Cardiac muscle cell (in vitro differentiated cells and primary cell): ENCODE data around the gene PDE4B. TPM values are rescaled to one million over a fixed set of nuclear protein-coding genes. Genes with fewer than 3 reads are reported as not detected.

Experiments
- DNase-seq, 2 donors: peaks; one replicate each; pipeline versions ENCODE4 v3.0.0 to v3.0.0-alpha.2; 2010 to 2017; ENCODE audit warnings: low read depth in 1 of 2, low spot score in 1 of 2
- H3K27ac ChIP-seq: fragments of 200-600 bp; sonication (generic); 2 replicates; pipeline ENCODE4 v1.5.1; 2016
- H3K27me3 ChIP-seq: fragments of 200-600 bp; sonication (generic); 2 replicates; pipeline ENCODE4 v1.6.0; 2016; ENCODE audit warnings: control low read depth
- H3K36me3 ChIP-seq: fragments of 200-600 bp; sonication (generic); 2 replicates; pipeline ENCODE4 v1.5.1; 2016; ENCODE audit warnings: control low read depth
- H3K4me1 ChIP-seq: fragments of 200-600 bp; sonication (generic); 2 replicates; pipeline ENCODE4 v1.8.1; 2017; ENCODE audit warnings: low read depth, mild to moderate bottlenecking, mixed run types
- H3K4me3 ChIP-seq: fragments of 200-600 bp; sonication (generic); 2 replicates; pipeline ENCODE4 v1.5.1; 2016; ENCODE audit warnings: mild to moderate bottlenecking
- H3K9me3 ChIP-seq: fragments of 200-600 bp; sonication (generic); 2 replicates; pipeline ENCODE4 v1.5.1; 2017; ENCODE audit warnings: low read depth, mild to moderate bottlenecking, control low read depth
- polyA plus RNA-seq: library from polyadenylated mRNA; unstranded; fragments of >200 nt; fragmentation: Nextera tagmentation; extraction: Ambion mirVana; gene quantifications from 2 replicates; pipeline ENCODE4 v1.2.1, GENCODE V29; 2016
- total RNA-seq: library from RNA; depleted of rRNA; stranded (reverse); fragments of >200 nt; gene quantifications from 2 replicates; pipeline ENCODE4 v1.2.3, GENCODE V29; 2016
- TF ChIP-seq, protein P1 (sequence below): IDR thresholded peaks from 2 replicates; pipeline ENCODE4 v1.5.1; 2012; ENCODE audit warnings: low read depth, mild to moderate bottlenecking, low read length

PDE4B gene
- total and polyA plus RNA-seq, 2 experiments from 2014 or later: 0.65 to 3.9 TPM

DNA sequence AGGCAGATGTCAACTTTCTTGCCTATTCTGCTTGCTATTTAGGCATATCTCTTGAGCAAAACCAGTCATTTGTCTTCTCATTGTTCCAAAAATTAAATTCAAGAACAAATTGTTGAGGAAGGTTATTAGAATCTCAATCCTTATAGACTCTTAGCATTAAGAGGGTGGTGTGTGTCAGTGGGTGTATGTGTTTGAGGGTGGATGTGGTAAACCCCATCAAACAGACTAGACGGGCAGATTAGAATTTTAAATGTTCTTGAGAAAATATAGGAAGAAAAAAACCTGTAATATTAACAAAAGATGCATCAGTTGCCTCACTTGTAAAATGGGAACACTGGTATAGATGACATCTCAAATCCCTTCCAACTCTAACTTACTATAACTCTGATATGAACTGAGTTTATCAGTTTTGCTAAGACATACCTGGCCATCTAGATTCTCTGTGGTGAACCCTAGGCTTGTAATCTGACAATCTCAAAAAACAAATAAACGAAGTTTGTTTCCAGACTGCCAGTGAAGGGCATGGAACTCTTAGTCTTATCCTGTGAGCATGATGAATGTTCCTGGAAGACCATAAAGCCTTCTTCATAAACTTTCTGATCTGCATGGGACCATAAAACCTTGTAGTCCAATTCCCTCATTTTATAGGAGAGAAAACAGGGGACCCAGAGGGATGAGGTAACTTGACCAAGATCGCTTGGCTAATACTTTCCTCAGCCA is 564.9 kb downstream of the PDE4B start:
- no peak overlapping the region for H3K27ac ChIP-seq
- H3K27me3 ChIP-seq: no peaks in the 10 kb centered on the region
- no peak overlapping the region for H3K4me3 ChIP-seq
- peaks cover 18% of the 10 kb centered on the region for H3K4me1 ChIP-seq
- TF ChIP-seq, protein P1, sequence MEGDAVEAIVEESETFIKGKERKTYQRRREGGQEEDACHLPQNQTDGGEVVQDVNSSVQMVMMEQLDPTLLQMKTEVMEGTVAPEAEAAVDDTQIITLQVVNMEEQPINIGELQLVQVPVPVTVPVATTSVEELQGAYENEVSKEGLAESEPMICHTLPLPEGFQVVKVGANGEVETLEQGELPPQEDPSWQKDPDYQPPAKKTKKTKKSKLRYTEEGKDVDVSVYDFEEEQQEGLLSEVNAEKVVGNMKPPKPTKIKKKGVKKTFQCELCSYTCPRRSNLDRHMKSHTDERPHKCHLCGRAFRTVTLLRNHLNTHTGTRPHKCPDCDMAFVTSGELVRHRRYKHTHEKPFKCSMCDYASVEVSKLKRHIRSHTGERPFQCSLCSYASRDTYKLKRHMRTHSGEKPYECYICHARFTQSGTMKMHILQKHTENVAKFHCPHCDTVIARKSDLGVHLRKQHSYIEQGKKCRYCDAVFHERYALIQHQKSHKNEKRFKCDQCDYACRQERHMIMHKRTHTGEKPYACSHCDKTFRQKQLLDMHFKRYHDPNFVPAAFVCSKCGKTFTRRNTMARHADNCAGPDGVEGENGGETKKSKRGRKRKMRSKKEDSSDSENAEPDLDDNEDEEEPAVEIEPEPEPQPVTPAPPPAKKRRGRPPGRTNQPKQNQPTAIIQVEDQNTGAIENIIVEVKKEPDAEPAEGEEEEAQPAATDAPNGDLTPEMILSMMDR: no peak
- no peak for DNase-seq
- H3K9me3 ChIP-seq: no peaks in the 10 kb centered on the region
- H3K36me3 ChIP-seq: no peaks in the 10 kb centered on the region

DNA sequence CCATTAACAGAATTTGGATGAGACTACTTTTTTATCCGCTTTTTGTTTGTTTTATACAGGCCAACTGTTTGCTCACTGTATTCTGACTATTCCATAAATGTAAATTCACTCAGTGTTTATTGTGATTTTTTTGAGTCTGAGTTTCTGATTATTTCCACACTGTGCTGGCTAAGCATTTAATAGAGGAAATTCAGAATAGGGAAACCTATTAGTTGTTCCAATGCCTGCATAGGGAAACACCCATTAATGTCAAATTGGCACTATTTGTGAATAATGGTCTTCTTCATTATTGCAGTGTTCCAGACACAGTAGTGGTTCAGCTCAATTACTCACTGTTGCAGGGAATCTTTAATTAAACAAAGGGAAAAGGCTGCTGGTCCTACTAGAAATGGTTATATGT is 566.6 kb downstream of the PDE4B start:
- H3K9me3 ChIP-seq: no peaks in the 10 kb centered on the region
- no peaks in the 10 kb centered on the region for H3K27me3 ChIP-seq
- no peak for DNase-seq
- H3K36me3 ChIP-seq: no peaks in the 10 kb centered on the region
- no peak overlapping the region for H3K4me3 ChIP-seq
- H3K4me1 ChIP-seq: peaks cover 18% of the 10 kb centered on the region
- H3K27ac ChIP-seq: no peak overlapping the region
- TF ChIP-seq, protein P1: no peak

DNA sequence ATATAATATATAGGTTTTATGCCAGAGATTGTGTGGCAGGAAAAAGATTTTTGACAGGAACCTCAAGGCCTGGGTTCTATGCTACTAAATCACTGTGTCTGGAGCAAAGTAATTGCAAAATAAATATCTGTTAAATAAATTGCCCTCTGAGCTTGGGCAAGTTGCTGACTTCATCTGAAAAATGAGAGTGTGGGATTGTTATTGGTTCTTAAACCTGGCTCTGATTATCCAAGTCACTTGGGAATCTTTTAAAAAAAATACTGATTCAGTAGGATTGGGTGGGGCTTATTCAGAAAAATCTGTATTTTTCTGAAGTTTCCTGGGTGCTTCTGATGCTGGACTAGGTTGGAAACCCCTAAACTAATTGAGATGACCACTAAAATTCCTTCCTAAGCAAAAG is 567.1 kb downstream of the PDE4B start:
- H3K27me3 ChIP-seq: no peaks in the 10 kb centered on the region
- H3K27ac ChIP-seq: no peak overlapping the region
- no peaks in the 10 kb centered on the region for H3K36me3 ChIP-seq
- H3K9me3 ChIP-seq: no peaks in the 10 kb centered on the region
- peaks cover 13% of the 10 kb centered on the region for H3K4me1 ChIP-seq
- H3K4me3 ChIP-seq: no peak overlapping the region
- TF ChIP-seq, protein P1: no peak
- DNase-seq: no peak

DNA sequence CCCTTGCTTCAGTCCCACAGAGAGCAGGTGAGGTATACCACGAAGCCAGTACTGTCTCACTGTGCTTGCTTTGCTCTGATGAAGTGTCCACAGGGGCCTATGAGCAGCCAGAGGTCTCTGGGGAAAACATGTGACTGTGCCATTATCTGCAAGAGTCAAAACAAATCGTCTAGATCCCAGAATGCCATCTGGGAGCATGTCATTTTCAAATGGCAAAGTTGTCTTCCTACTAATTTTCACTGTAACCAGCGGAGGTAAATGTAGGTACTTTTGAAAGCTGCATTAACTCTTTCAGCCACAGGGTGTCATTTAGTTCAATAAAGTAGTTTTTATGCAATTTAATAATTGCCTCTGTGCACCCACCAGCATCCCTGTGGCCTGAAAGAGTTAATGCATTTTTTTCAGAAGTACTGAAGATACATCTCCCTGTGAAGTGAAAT is 567.6 kb downstream of the PDE4B start:
- no peaks in the 10 kb centered on the region for H3K36me3 ChIP-seq
- peaks cover 12% of the 10 kb centered on the region for H3K4me1 ChIP-seq
- H3K27me3 ChIP-seq: no peaks in the 10 kb centered on the region
- no peak for DNase-seq
- H3K9me3 ChIP-seq: no peaks in the 10 kb centered on the region
- H3K4me3 ChIP-seq: no peak overlapping the region
- TF ChIP-seq, protein P1: peak; percentile 7
- H3K27ac ChIP-seq: no peak overlapping the region

DNA sequence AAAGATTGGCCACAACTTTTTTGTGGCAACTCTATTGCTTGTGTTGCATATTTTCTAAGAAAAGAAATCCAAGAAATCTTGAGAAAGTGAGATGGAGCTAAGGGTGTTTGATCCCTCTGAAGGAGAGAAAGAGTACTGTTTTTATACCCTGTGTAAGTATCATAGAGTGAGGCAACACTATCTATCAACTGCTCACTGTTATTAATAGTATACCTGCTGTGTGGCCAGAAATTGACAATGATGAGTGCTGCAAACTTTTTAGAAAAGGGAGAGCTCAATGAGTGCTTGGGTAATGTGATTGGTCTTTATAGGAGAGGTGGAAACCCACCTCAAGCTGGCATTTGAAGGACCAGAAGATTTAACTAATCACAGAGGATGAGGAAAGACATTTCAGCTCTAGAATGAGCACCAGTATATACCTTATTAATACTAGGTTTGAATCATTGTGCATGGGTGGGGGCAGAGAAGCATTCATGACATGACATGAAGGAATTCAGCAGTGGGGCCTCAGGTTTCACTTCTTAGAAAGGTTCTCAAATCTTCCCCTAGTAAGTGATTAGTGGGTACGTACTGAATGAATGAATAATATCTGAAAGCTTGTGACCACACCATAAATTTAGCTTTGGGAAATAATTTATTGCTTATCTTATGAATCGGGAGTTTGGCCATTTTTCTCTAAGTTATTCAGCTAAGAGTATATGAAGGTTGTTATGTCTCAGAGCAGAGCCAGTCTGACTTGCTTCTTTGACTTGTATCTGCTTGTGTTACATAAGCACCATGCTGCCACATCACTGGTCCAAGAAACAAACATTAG is 572.1 kb downstream of the PDE4B start:
- no peaks in the 10 kb centered on the region for H3K36me3 ChIP-seq
- H3K27ac ChIP-seq: no peak overlapping the region
- H3K4me3 ChIP-seq: no peak overlapping the region

More for the DNA sequence above, 572.1 kb downstream of the PDE4B start:
- H3K4me1 ChIP-seq: no peaks in the 10 kb centered on the region
- TF ChIP-seq, protein P1: no peak
- H3K9me3 ChIP-seq: no peaks in the 10 kb centered on the region
- no peaks in the 10 kb centered on the region for H3K27me3 ChIP-seq
- no peak for DNase-seq
